Measurements from ENCODE around the gene CSRP3. TPM values are rescaled to one million over a fixed set of nuclear protein-coding genes. Genes with fewer than 3 reads are reported as not detected.

The CSRP3 gene
- not detected for total RNA-seq
- long read RNA-seq, result 0 reads

GRCh38 chr11:19201737-19202605 is at the start of gene CSRP3:
CSRP3 (minus strand) TSS chr11:19201983; CDS start chr11:19192448, 9,535 bp downstream.
- intact Hi-C loops (cut with DNase I, micrococcal nuclease), result no loop called here
- ATAC-seq, result no peak
- DNase-seq, result no peak

- DNase-seq (no peak), ATAC-seq (no peak)
- intact Hi-C loops (cut with DNase I, micrococcal nuclease), result no loop called here
Observed at GRCh38 chr11:19251577-19251976, 49.8 kb upstream of the CSRP3 start.

- no peak for DNase-seq
- ATAC-seq, result no peak
- intact Hi-C loops (cut with DNase I, micrococcal nuclease), result no loop called here
Observed at GRCh38 chr11:19246816-19247215, 45.0 kb upstream of the CSRP3 start.

GRCh38 chr11:19245351-19245750 is 43.6 kb upstream of the CSRP3 start:
- intact Hi-C loops (cut with DNase I, micrococcal nuclease), result no loop called here
- DNase-seq (no peak), ATAC-seq (no peak)

GRCh38 chr11:19244621-19245020 is 42.8 kb upstream of the CSRP3 start:
- intact Hi-C loops (cut with DNase I, micrococcal nuclease), result no loop called here
- DNase-seq (peak in 1 of 2 donors; percentile 12), ATAC-seq (no peak)

GRCh38 chr11:19244084-19244483 is 42.3 kb upstream of the CSRP3 start:
- intact Hi-C loops (cut with DNase I, micrococcal nuclease), result no loop called here
- DNase-seq (peak in 1 of 2 donors; percentile 45), ATAC-seq (no peak)

- ATAC-seq, result no peak
- intact Hi-C loops (cut with DNase I, micrococcal nuclease), result no loop called here
- DNase-seq, result no peak
Observed at GRCh38 chr11:19243613-19244012, 41.8 kb upstream of the CSRP3 start.

- intact Hi-C loops (cut with DNase I, micrococcal nuclease), result no loop called here
- ATAC-seq (no peak), DNase-seq (no peak)
Observed at GRCh38 chr11:19243143-19243542, 41.4 kb upstream of the CSRP3 start.

GRCh38 chr11:19242179-19242932 is 40.6 kb upstream of the CSRP3 start:
- intact Hi-C loops (cut with DNase I, micrococcal nuclease), result no loop called here
- peak in 1 of 2 donors; percentile 39 for DNase-seq
- peak; percentile 13 for ATAC-seq

- intact Hi-C loops (cut with DNase I, micrococcal nuclease), result no loop called here
- DNase-seq, result peak; percentile 69 to 71
- ATAC-seq, result peak; percentile 69
Observed at GRCh38 chr11:19241260-19242178, 39.7 kb upstream of the CSRP3 start.

- DNase-seq (peak; percentile 94 to 96), ATAC-seq (peak; percentile 87)
- intact Hi-C loops (cut with DNase I, micrococcal nuclease), result no loop called here
Observed at GRCh38 chr11:19240420-19241259, 38.9 kb upstream of the CSRP3 start, which contains the start of gene E2F8. E2F8 (minus strand) TSS chr11:19240945; CDS start chr11:19240121, 824 bp downstream.

- ATAC-seq (no peak), DNase-seq (no peak)
- intact Hi-C loops (cut with DNase I, micrococcal nuclease), result loop anchor here in 1 of 2 donors (10.0 kb wide), 1 partner anchor 144 kb away; no protein-coding TSS in a partner anchor
Observed at GRCh38 chr11:19239039-19239438, 37.3 kb upstream of the CSRP3 start.

- intact Hi-C loops (cut with DNase I, micrococcal nuclease), result loop anchor here in 1 of 2 donors (10.0 kb wide), 1 partner anchor 143 kb away; no protein-coding TSS in a partner anchor
- ATAC-seq, result peak; percentile 38
- DNase-seq, result peak; percentile 63 to 72
Observed at GRCh38 chr11:19237813-19238212, 36.0 kb upstream of the CSRP3 start.

- DNase-seq (no peak), ATAC-seq (no peak)
- intact Hi-C loops (cut with DNase I, micrococcal nuclease), result loop anchor here in 1 of 2 donors (10.0 kb wide), 1 partner anchor 143 kb away; no protein-coding TSS in a partner anchor
Observed at GRCh38 chr11:19237381-19237780, 35.6 kb upstream of the CSRP3 start.

GRCh38 chr11:19234231-19234817 is 32.5 kb upstream of the CSRP3 start:
- ATAC-seq, result no peak
- DNase-seq, result no peak
- intact Hi-C loops (cut with DNase I, micrococcal nuclease), result loop anchor here in 1 of 2 donors (10.0 kb wide), 1 partner anchor 140 kb away; no protein-coding TSS in a partner anchor

GRCh38 chr11:19232910-19233503 is 31.2 kb upstream of the CSRP3 start:
- ATAC-seq (no peak), DNase-seq (no peak)
- intact Hi-C loops (cut with DNase I, micrococcal nuclease), result loop anchor here in 1 of 2 donors (10.0 kb wide), 1 partner anchor 138 kb away; no protein-coding TSS in a partner anchor

- DNase-seq (no peak), ATAC-seq (no peak)
- intact Hi-C loops (cut with DNase I, micrococcal nuclease), result loop anchor here in 1 of 2 donors (10.0 kb wide), 1 partner anchor 135 kb away; no protein-coding TSS in a partner anchor
Observed at GRCh38 chr11:19229671-19230070, 27.9 kb upstream of the CSRP3 start.
